AG09319 (cell line): ENCODE data around the gene SALL1.

ENCODE experiments used
- DNase-seq: peaks from one replicate; pipeline ENCODE4 v3.0.0-alpha.2; 2010; ENCODE audit warnings: low read depth; ENCODE audit errors: extremely low read depth
- CTCF ChIP-seq: IDR thresholded peaks from 2 replicates; pipeline ENCODE4 v1.5.1; 2011; ENCODE audit warnings: low read depth, mild to moderate bottlenecking, inconsistent platforms, low read length, moderate library complexity

The SALL1 gene

GRCh38 chr16:51150888-51151320 lies at the start of gene SALL1:
Gene SALL1, minus strand, starts transcription at chr16:51151270. Its CDS starts 29 bp downstream, at chr16:51151241.
- TF ChIP-seq CTCF: no peak
- DNase-seq: no peak

GRCh38 chr16:51200793-51201192 lies 49.7 kb upstream of the SALL1 start:
- TF ChIP-seq CTCF: no peak
- no peak for DNase-seq

- no peak for TF ChIP-seq CTCF
- no peak for DNase-seq
These were observed 47.1 kb upstream of the SALL1 start for GRCh38 chr16:51197953-51198748.

GRCh38 chr16:51193879-51194278 lies 42.8 kb upstream of the SALL1 start:
- TF ChIP-seq CTCF: no peak
- no peak for DNase-seq

- TF ChIP-seq CTCF: no peak
- DNase-seq: no peak
These were observed 33.8 kb upstream of the SALL1 start for GRCh38 chr16:51184702-51185433.

GRCh38 chr16:51181503-51181811 lies 30.4 kb upstream of the SALL1 start:
- no peak for DNase-seq
- TF ChIP-seq CTCF: no peak
